H9 (cell line): ENCODE data around the gene PFN4. TPM values are rescaled to one million over a fixed set of nuclear protein-coding genes. Genes with fewer than 3 reads are reported as not detected.

Experiments used
- DNase-seq: peaks from one replicate; pipeline ENCODE4 v3.0.0-alpha.2; 2017
- H2AFZ ChIP-seq: one replicate; pipeline ENCODE4 v1.6.1; 2013; ENCODE audit warnings: mild to moderate bottlenecking, low read length, control low read depth, moderate library complexity
- H2AK5ac ChIP-seq: 2 replicates; pipeline ENCODE4 v1.6.1; 2013; ENCODE audit warnings: low read length, control low read depth, mixed read lengths; ENCODE audit not compliant: insufficient read length
- H2BK120ac ChIP-seq: one replicate; pipeline ENCODE4 v1.6.1; 2013; ENCODE audit warnings: low read depth, mild to moderate bottlenecking, low read length, control low read depth, inconsistent platforms; ENCODE audit not compliant: poor library complexity, severe bottlenecking
- H2BK12ac ChIP-seq: 2 replicates; pipeline ENCODE4 v1.6.1; 2013; ENCODE audit warnings: low read length, control low read depth, mixed read lengths, low read depth; ENCODE audit not compliant: insufficient read length
- H2BK15ac ChIP-seq: 2 replicates; pipeline ENCODE4 v1.6.1; 2013; ENCODE audit warnings: low read depth, low read length, control low read depth
- H2BK20ac ChIP-seq: one replicate; pipeline ENCODE4 v1.6.1; 2013; ENCODE audit warnings: low read depth, mild to moderate bottlenecking, low read length, control low read depth, inconsistent platforms; ENCODE audit not compliant: poor library complexity, severe bottlenecking
- H2BK5ac ChIP-seq: 2 replicates; pipeline ENCODE4 v1.6.1; 2013; ENCODE audit warnings: low read length, control low read depth, mixed read lengths; ENCODE audit not compliant: insufficient read length
- H3K14ac ChIP-seq: 2 replicates; pipeline ENCODE4 v1.6.1; 2013; ENCODE audit warnings: low read length, control low read depth; ENCODE audit not compliant: insufficient read depth
- H3K18ac ChIP-seq: 2 replicates; pipeline ENCODE4 v1.6.1; 2013; ENCODE audit warnings: low read depth, mild to moderate bottlenecking, mixed read lengths, low read length, control low read depth; ENCODE audit not compliant: insufficient read length
- H3K23ac ChIP-seq: 2 replicates; pipeline ENCODE4 v1.6.1; 2013; ENCODE audit warnings: low read length, control low read depth, mixed read lengths, low read depth; ENCODE audit not compliant: insufficient read length
- H3K23me2 ChIP-seq: 2 replicates; pipeline ENCODE4 v1.6.1; 2013; ENCODE audit warnings: low read depth, mild to moderate bottlenecking, mixed read lengths, low read length, control low read depth; ENCODE audit not compliant: insufficient read length, poor library complexity, severe bottlenecking
- H3K27ac ChIP-seq: 2 replicates; pipeline ENCODE4 v1.5.1; 2013; ENCODE audit warnings: low read length, control low read depth, mixed read lengths, low read depth; ENCODE audit not compliant: insufficient read length
- H3K27me3 ChIP-seq: 2 replicates; pipeline ENCODE4 v1.6.1; 2013; ENCODE audit warnings: low read length, control low read depth, inconsistent platforms; ENCODE audit not compliant: insufficient read depth
- H3K4ac ChIP-seq: 2 replicates; pipeline ENCODE4 v1.6.1; 2013; ENCODE audit warnings: low read depth, mild to moderate bottlenecking, control low read depth, inconsistent platforms, low read length, moderate library complexity
- H3K4me1 ChIP-seq: 2 replicates; pipeline ENCODE4 v1.6.1; 2013; ENCODE audit warnings: low read length, control low read depth, inconsistent platforms; ENCODE audit not compliant: insufficient read depth
- H3K4me2 ChIP-seq: 2 replicates; pipeline ENCODE4 v1.6.1; 2013; ENCODE audit warnings: low read length, control low read depth, mixed read lengths; ENCODE audit not compliant: insufficient read length, insufficient read depth
- H3K56ac ChIP-seq: 2 replicates; pipeline ENCODE4 v1.6.1; 2013; ENCODE audit warnings: low read depth, mild to moderate bottlenecking, mixed read lengths, low read length, control low read depth; ENCODE audit not compliant: insufficient read length
- H3K79me1 ChIP-seq: 2 replicates; pipeline ENCODE4 v1.6.1; 2013; ENCODE audit warnings: low read depth, mild to moderate bottlenecking, moderate library complexity, low read length, control low read depth, inconsistent platforms; ENCODE audit not compliant: insufficient read depth, poor library complexity, severe bottlenecking
- H3K79me2 ChIP-seq: 2 replicates; pipeline ENCODE4 v1.6.1; 2013; ENCODE audit warnings: low read length, control low read depth, inconsistent platforms; ENCODE audit not compliant: insufficient read depth
- H3K9ac ChIP-seq: 2 replicates; pipeline ENCODE4 v1.6.1; 2013; ENCODE audit warnings: low read length, control low read depth, mixed read lengths; ENCODE audit not compliant: insufficient read length; ENCODE audit errors: extremely low read depth
- H3K9me3 ChIP-seq: one replicate; pipeline ENCODE4 v1.6.1; 2013; ENCODE audit warnings: low read depth, low read length, inconsistent platforms; ENCODE audit not compliant: control insufficient read depth
- H3T11ph ChIP-seq: one replicate; pipeline ENCODE4 v1.6.1; 2013; ENCODE audit warnings: mild to moderate bottlenecking, low read length, control low read depth, inconsistent platforms
- H4K20me1 ChIP-seq: one replicate; pipeline ENCODE4 v1.6.1; 2013; ENCODE audit not compliant: control insufficient read depth, insufficient read length, insufficient read depth
- H4K5ac ChIP-seq: 2 replicates; pipeline ENCODE4 v1.6.1; 2013; ENCODE audit warnings: low read depth, mild to moderate bottlenecking, mixed read lengths, low read length, control low read depth; ENCODE audit not compliant: insufficient read length
- H4K8ac ChIP-seq: replicated peaks from 2 replicates; pipeline ENCODE4 v1.6.1; 2013; ENCODE audit warnings: low read length, control low read depth, mixed read lengths, low read depth; ENCODE audit not compliant: insufficient read length
- H4K91ac ChIP-seq: 2 replicates; pipeline ENCODE4 v1.6.1; 2013; ENCODE audit warnings: low read depth, mild to moderate bottlenecking, moderate library complexity, mixed read lengths, low read length, control low read depth; ENCODE audit not compliant: insufficient read length
- H3K27ac Mint-ChIP-seq, 3 experiments: 2 replicates in 2 of 3; 3 replicates in 1 of 3; pipeline ENCODE4 v1.8.0; 2020 to 2021; ENCODE audit warnings: mixed read lengths in 3 of 3, mild to moderate bottlenecking in 1 of 3, moderate library complexity in 1 of 3
- H3K27me3 Mint-ChIP-seq: 2 replicates; pipeline ENCODE4 v1.8.0; 2021; ENCODE audit warnings: low read depth, mild to moderate bottlenecking, moderate library complexity, mixed read lengths
- H3K36me3 Mint-ChIP-seq, 3 experiments: 2 replicates in 2 of 3; 3 replicates in 1 of 3; pipeline ENCODE4 v1.8.0; 2020 to 2021; ENCODE audit warnings: low read depth in 3 of 3, mixed read lengths in 3 of 3; ENCODE audit not compliant: insufficient read depth in 1 of 3
- H3K4me1 Mint-ChIP-seq, 2 experiments: 2 replicates each; pipeline ENCODE4 v1.8.0; 2020; ENCODE audit warnings: mixed read lengths in 2 of 2
- H3K4me3 Mint-ChIP-seq, 2 experiments: 2 replicates in 1 of 2; 3 replicates in 1 of 2; pipeline ENCODE4 v1.8.0; 2020 to 2021; ENCODE audit warnings: mild to moderate bottlenecking in 2 of 2, mixed read lengths in 2 of 2, moderate library complexity in 1 of 2
- H3K9me3 Mint-ChIP-seq, 2 experiments: 2 replicates in 1 of 2; 3 replicates in 1 of 2; pipeline ENCODE4 v1.8.0; 2020; ENCODE audit warnings: mild to moderate bottlenecking in 2 of 2, mixed read lengths in 2 of 2, moderate library complexity in 1 of 2
- CTCF ChIP-seq: fragments of 200-600 bp; sonication (generic); conservative IDR thresholded peaks from 3 replicates; pipeline ENCODE4 v1.8.0; 2021; ENCODE audit warnings: antibody characterized with exemption, mild to moderate bottlenecking
- WGBS: extraction: QIAGEN DNeasy Blood & Tissue Kit; methylation state at CpG from one replicate; pipeline ENCODE4 v1.1.7; 2013; ENCODE audit warnings: missing lambda C conversion rate, low lambda C conversion rate, mixed read lengths; ENCODE audit not compliant: insufficient read length; ENCODE audit errors: extremely low coverage; 5-methylcytosine and 5-hydroxymethylcytosine counted together
- total RNA-seq: library from RNA; stranded (reverse); gene quantifications from 2 replicates; pipeline ENCODE4 v1.2.1, GENCODE V29; 2021

Gene PFN4
- total RNA-seq, 1 experiment from 2014 or later: not detected

- Histone ChIP-seq H2BK5ac (no peak overlapping the region), H4K5ac (no peak overlapping the region), H3K79me1 (no peaks in the 10 kb centered on the region), H3K27ac (no peak overlapping the region), H3K4me1 (no peaks in the 10 kb centered on the region), H4K20me1 (no peaks in the 10 kb centered on the region), H2BK120ac (no peak overlapping the region), H3K9me3 (no peaks in the 10 kb centered on the region), H3K27me3 (no peaks in the 10 kb centered on the region), H2BK12ac (no peak overlapping the region), H4K91ac (no peak overlapping the region), H2BK15ac (no peak overlapping the region), H2AK5ac (no peak overlapping the region), H3K14ac (no peak overlapping the region), H4K8ac (no peak overlapping the region), H3K9ac (no peak overlapping the region), H2BK20ac (no peak overlapping the region), H3K4ac (no peak overlapping the region), H3K56ac (no peak overlapping the region), H3K4me2 (no peak overlapping the region), H3K79me2 (no peaks in the 10 kb centered on the region), H3K23me2 (no peaks in the 10 kb centered on the region), H3K18ac (no peak overlapping the region), H2AFZ (no peak overlapping the region), H3T11ph (no peak overlapping the region), H3K23ac (no peak overlapping the region)
- Mint-ChIP-seq H3K27ac (no peak overlapping the region; a peak in 1 of 7 replicates), H3K9me3 (peaks cover 11 to 16% of the 10 kb centered on the region in 2 experiments), H3K36me3 (peaks cover 4 to 13% (median 4%) of the 10 kb centered on the region in 3 experiments), H3K4me1 (0 out of 4 replicates have a peak, but pooled peaks cover 0 to 4% of the 10 kb centered on the region in 2 experiments), H3K27me3 (no peaks in the 10 kb centered on the region), H3K4me3 (no peak overlapping the region; a peak in 1 of 5 replicates)
- no CpG with 5 or more reads among the region's 3 CpGs for WGBS
- TF ChIP-seq CTCF: no peak
- DNase-seq: no peak
These were observed 9.4 kb upstream of the PFN4 start for GRCh38 chr2:24132543-24132942.
